ENCODE data around the gene ZNF416. TPM values are rescaled to one million over a fixed set of nuclear protein-coding genes. Genes with fewer than 3 reads are reported as not detected.

The ZNF416 gene
- total RNA-seq (10 to 100 TPM in 1 of 2 donors, 1 to 10 TPM in 1; 7.3 to 10.9 TPM), polyA plus RNA-seq (ENCODE audit: insufficient read length in 2 of 2) (1 to 10 TPM; 6.2 to 7.5 TPM)
- long read RNA-seq, donor 1, result 0 reads
- long read RNA-seq, donor 2, result 0 reads
- long read RNA-seq, donor 3, result 0 reads
- long read RNA-seq, donor 4, partial matches to known transcripts, result 49 of 50 reads
- long read RNA-seq, donor 4, other reads (novel, unspliced or antisense), result 0 of 50 reads

- peak within 1 kb of the TSS; percentile 75 for H3K4me3 ChIP-seq (ENCODE audit: low read depth, low read length)
- H3K27ac ChIP-seq (ENCODE audit: low read depth, low read length), result peak within 1 kb of the TSS; percentile 70
- WGBS (ENCODE audit: insufficient coverage), result under 1% methylated on average over 59 of the region's 62 CpGs
- peaks cover 31% of the 10 kb centered on the region for H3K36me3 ChIP-seq (ENCODE audit: control insufficient read depth, insufficient read depth, low read length)
- H3K4me1 ChIP-seq (ENCODE audit: control insufficient read depth, insufficient read depth, low read length), result peaks cover 16% of the 10 kb centered on the region
- H3K9me3 ChIP-seq (ENCODE audit: control insufficient read depth, insufficient read depth, low read length), result peaks cover 7% of the 10 kb centered on the region
- H3K27me3 ChIP-seq (ENCODE audit: control insufficient read depth, insufficient read depth, low read length), result no peaks in the 10 kb centered on the region
- peak; percentile 95 to 100 (median 99) for DNase-seq (ENCODE audit: low read depth in 4 of 6, low spot score in 6 of 6)
Measured at GRCh38 chr19:57578487-57579205, at the start of gene ZNF416. ZNF416 (minus strand) TSS chr19:57578911; CDS start chr19:57578704, 207 bp downstream.

DNA sequence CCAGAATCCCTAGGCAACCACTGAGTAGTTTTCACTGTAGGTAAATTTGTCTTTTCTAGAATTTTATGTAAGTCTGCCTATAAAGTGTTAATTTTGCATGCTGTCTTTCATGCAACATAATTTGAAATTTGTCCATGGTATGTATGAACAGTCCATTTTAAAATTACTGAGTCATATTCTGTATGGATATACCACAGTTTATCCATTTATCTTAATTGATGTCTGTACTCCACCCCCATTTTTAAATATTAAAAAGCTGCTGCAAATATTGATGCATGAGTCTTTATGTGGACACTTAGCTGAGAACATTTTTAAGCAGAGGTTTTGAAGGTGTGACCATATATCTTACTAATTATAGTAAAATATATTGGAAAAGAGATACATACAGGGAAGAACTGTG is 44.4 kb upstream of the ZNF416 start:
- H3K4me3 ChIP-seq (ENCODE audit: low read depth, low read length), result no peak overlapping the region
- H3K27me3 ChIP-seq (ENCODE audit: control insufficient read depth, insufficient read depth, low read length), result no peaks in the 10 kb centered on the region
- H3K36me3 ChIP-seq (ENCODE audit: control insufficient read depth, insufficient read depth, low read length), result peaks cover 49% of the 10 kb centered on the region
- H3K27ac ChIP-seq (ENCODE audit: low read depth, low read length), result no peak overlapping the region
- no peak for DNase-seq (ENCODE audit: low read depth in 4 of 6, low spot score in 6 of 6)
- H3K9me3 ChIP-seq (ENCODE audit: control insufficient read depth, insufficient read depth, low read length), result peaks cover 12% of the 10 kb centered on the region
- no peaks in the 10 kb centered on the region for H3K4me1 ChIP-seq (ENCODE audit: control insufficient read depth, insufficient read depth, low read length)

DNA sequence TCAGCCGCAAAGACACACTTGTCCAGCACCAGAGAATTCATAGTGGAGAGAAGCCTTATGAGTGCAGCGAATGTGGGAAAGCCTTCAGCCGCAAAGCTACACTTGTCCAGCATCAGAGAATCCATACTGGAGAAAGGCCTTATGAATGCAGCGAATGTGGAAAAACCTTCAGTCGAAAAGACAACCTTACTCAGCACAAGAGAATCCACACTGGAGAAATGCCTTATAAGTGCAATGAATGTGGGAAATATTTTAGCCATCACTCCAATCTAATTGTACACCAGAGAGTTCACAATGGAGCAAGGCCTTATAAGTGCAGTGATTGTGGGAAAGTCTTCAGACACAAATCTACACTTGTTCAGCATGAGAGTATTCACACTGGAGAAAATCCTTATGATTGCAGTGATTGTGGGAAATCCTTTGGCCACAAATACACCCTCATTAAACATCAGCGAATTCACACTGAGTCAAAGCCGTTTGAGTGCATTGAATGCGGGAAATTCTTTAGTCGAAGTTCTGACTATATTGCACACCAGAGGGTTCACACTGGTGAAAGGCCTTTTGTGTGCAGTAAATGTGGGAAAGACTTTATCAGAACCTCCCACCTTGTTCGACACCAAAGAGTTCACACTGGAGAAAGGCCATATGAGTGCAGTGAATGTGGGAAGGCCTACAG is 42.1 kb upstream of the ZNF416 start:
- Histone ChIP-seq H3K27me3 (ENCODE audit: control insufficient read depth, insufficient read depth, low read length) (no peaks in the 10 kb centered on the region), H3K27ac (ENCODE audit: low read depth, low read length) (no peak overlapping the region), H3K36me3 (ENCODE audit: control insufficient read depth, insufficient read depth, low read length) (peaks cover 58% of the 10 kb centered on the region), H3K9me3 (ENCODE audit: control insufficient read depth, insufficient read depth, low read length) (peaks cover 13% of the 10 kb centered on the region), H3K4me1 (ENCODE audit: control insufficient read depth, insufficient read depth, low read length) (peaks cover 2% of the 10 kb centered on the region), H3K4me3 (ENCODE audit: low read depth, low read length) (no peak overlapping the region)
- 97% methylated on average over 3 of the region's 10 CpGs for WGBS (ENCODE audit: insufficient coverage)
- DNase-seq (ENCODE audit: low read depth in 4 of 6, low spot score in 6 of 6), result no peak

DNA sequence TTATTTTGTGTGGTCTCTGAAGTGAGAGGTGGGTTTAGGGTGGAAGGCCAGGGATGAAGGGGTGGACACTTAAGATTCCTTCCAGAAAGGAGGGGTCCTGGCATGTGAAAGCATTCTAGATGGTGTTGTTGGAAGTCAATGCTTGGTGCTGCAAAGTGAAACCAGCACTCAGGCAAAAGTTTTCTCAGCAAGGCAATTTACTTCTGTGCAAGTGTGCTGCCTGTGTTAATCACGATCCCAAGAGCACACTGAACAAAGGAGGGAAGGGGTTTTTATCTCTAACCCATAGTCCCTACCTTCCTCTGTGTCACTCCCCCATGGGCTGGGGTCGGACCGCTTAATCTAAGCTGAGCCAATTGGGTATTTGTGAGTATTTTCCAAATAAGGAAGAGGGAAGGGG is 36.6 kb upstream of the ZNF416 start:
- H3K4me1 ChIP-seq (ENCODE audit: control insufficient read depth, insufficient read depth, low read length), result peaks cover 12% of the 10 kb centered on the region
- DNase-seq (ENCODE audit: low read depth in 4 of 6, low spot score in 6 of 6), result no peak
- peaks cover 6% of the 10 kb centered on the region for H3K9me3 ChIP-seq (ENCODE audit: control insufficient read depth, insufficient read depth, low read length)
- H3K36me3 ChIP-seq (ENCODE audit: control insufficient read depth, insufficient read depth, low read length), result peaks cover 30% of the 10 kb centered on the region
- no peak overlapping the region for H3K27ac ChIP-seq (ENCODE audit: low read depth, low read length)
- WGBS (ENCODE audit: insufficient coverage), result no CpG with 5 or more reads among the region's 3 CpGs
- H3K27me3 ChIP-seq (ENCODE audit: control insufficient read depth, insufficient read depth, low read length), result no peaks in the 10 kb centered on the region
- peak overlapping the region; percentile 87 for H3K4me3 ChIP-seq (ENCODE audit: low read depth, low read length)

- Histone ChIP-seq H3K4me3 (ENCODE audit: low read depth, low read length) (peak within 1 kb of the TSS; percentile 87), H3K27ac (ENCODE audit: low read depth, low read length) (no peak within 1 kb of the TSS), H3K27me3 (ENCODE audit: control insufficient read depth, insufficient read depth, low read length) (no peaks in the 10 kb centered on the region), H3K36me3 (ENCODE audit: control insufficient read depth, insufficient read depth, low read length) (peaks cover 20% of the 10 kb centered on the region), H3K9me3 (ENCODE audit: control insufficient read depth, insufficient read depth, low read length) (peaks cover 1% of the 10 kb centered on the region), H3K4me1 (ENCODE audit: control insufficient read depth, insufficient read depth, low read length) (peaks cover 12% of the 10 kb centered on the region)
- WGBS (ENCODE audit: insufficient coverage), result 1% methylated on average over 64 of the region's 64 CpGs
- peak; percentile 79 to 98 (median 90) for DNase-seq (ENCODE audit: low read depth in 4 of 6, low spot score in 6 of 6)
Measured at GRCh38 chr19:57613941-57614743, 35.4 kb upstream of the ZNF416 start, which contains the start of gene ZNF134. ZNF134 (plus strand) TSS chr19:57614242; CDS start chr19:57619469, 5,227 bp downstream.

- Histone ChIP-seq H3K36me3 (ENCODE audit: control insufficient read depth, insufficient read depth, low read length) (peaks cover 11% of the 10 kb centered on the region), H3K27me3 (ENCODE audit: control insufficient read depth, insufficient read depth, low read length) (no peaks in the 10 kb centered on the region), H3K4me3 (ENCODE audit: low read depth, low read length) (no peak overlapping the region), H3K9me3 (ENCODE audit: control insufficient read depth, insufficient read depth, low read length) (no peaks in the 10 kb centered on the region), H3K27ac (ENCODE audit: low read depth, low read length) (no peak overlapping the region), H3K4me1 (ENCODE audit: control insufficient read depth, insufficient read depth, low read length) (peaks cover 12% of the 10 kb centered on the region)
- DNase-seq (ENCODE audit: low read depth in 4 of 6, low spot score in 6 of 6), result no peak
- 72% methylated on average over 2 of the region's 4 CpGs for WGBS (ENCODE audit: insufficient coverage)
Measured at GRCh38 chr19:57611113-57611512, 32.4 kb upstream of the ZNF416 start.

DNA sequence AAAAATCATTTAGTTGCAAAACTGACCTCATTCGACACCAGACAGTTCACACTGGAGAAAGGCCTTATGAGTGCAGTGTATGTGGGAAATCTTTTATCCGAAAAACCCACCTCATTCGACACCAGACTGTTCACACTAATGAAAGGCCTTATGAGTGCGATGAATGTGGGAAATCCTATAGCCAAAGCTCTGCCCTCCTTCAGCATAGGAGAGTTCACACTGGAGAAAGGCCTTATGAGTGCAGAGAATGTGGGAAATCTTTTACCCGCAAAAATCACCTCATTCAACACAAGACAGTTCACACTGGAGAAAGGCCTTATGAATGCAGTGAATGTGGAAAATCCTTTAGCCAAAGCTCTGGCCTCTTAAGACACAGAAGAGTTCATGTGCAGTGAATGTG is 28.2 kb upstream of the ZNF416 start:
- DNase-seq (ENCODE audit: low read depth in 4 of 6, low spot score in 6 of 6), result no peak
- Histone ChIP-seq H3K27me3 (ENCODE audit: control insufficient read depth, insufficient read depth, low read length) (no peaks in the 10 kb centered on the region), H3K4me3 (ENCODE audit: low read depth, low read length) (no peak overlapping the region), H3K9me3 (ENCODE audit: control insufficient read depth, insufficient read depth, low read length) (no peaks in the 10 kb centered on the region), H3K27ac (ENCODE audit: low read depth, low read length) (no peak overlapping the region), H3K36me3 (ENCODE audit: control insufficient read depth, insufficient read depth, low read length) (peaks cover 14% of the 10 kb centered on the region), H3K4me1 (ENCODE audit: control insufficient read depth, insufficient read depth, low read length) (no peaks in the 10 kb centered on the region)
- no CpG with 5 or more reads among the region's 5 CpGs for WGBS (ENCODE audit: insufficient coverage)

- H3K27ac ChIP-seq (ENCODE audit: low read depth, low read length), result peak within 1 kb of the TSS; percentile 7
- peaks cover 7% of the 10 kb centered on the region for H3K4me1 ChIP-seq (ENCODE audit: control insufficient read depth, insufficient read depth, low read length)
- under 1% methylated on average over 53 of the region's 53 CpGs for WGBS (ENCODE audit: insufficient coverage)
Measured at GRCh38 chr19:57599761-57600383, 21.2 kb upstream of the ZNF416 start, which contains the start of gene ZNF530. ZNF530 (plus strand) TSS chr19:57599885; CDS start chr19:57604346, 4,461 bp downstream.

DNA sequence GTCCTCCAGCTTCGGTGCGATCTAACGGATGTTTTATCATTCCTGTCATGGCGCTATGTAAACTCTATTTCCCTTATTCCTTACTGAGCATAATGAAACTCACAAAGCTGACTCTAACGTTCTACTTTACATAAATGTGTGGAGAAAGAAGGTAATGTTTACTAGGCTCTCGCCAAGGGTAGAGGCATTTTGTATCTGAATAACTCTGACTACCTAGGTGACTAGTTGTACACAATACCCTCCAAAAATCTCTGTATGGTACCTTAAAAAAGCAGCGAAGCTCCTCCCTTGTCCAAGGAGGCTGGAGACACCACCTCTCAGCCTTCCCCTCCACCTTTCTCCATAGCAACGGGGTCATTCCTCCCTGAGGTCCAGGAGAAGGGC is 20.7 kb upstream of the ZNF416 start:
- peak overlapping the region; percentile 84 for H3K4me3 ChIP-seq (ENCODE audit: low read depth, low read length)
- H3K4me1 ChIP-seq (ENCODE audit: control insufficient read depth, insufficient read depth, low read length), result peaks cover 7% of the 10 kb centered on the region
- no peak for DNase-seq (ENCODE audit: low read depth in 4 of 6, low spot score in 6 of 6)
- WGBS (ENCODE audit: insufficient coverage), result 0% methylated on average over 2 of the region's 8 CpGs
- no peaks in the 10 kb centered on the region for H3K9me3 ChIP-seq (ENCODE audit: control insufficient read depth, insufficient read depth, low read length)
- H3K27me3 ChIP-seq (ENCODE audit: control insufficient read depth, insufficient read depth, low read length), result no peaks in the 10 kb centered on the region
- H3K27ac ChIP-seq (ENCODE audit: low read depth, low read length), result peak overlapping the region; percentile 7
- H3K36me3 ChIP-seq (ENCODE audit: control insufficient read depth, insufficient read depth, low read length), result peaks cover 5% of the 10 kb centered on the region

More at GRCh38 chr19:57599761-57600383, 21.2 kb upstream of the ZNF416 start, which contains the start of gene ZNF530:
- Histone ChIP-seq H3K9me3 (ENCODE audit: control insufficient read depth, insufficient read depth, low read length) (no peaks in the 10 kb centered on the region), H3K4me3 (ENCODE audit: low read depth, low read length) (peak within 1 kb of the TSS; percentile 84), H3K36me3 (ENCODE audit: control insufficient read depth, insufficient read depth, low read length) (peaks cover 6% of the 10 kb centered on the region), H3K27me3 (ENCODE audit: control insufficient read depth, insufficient read depth, low read length) (no peaks in the 10 kb centered on the region)
- DNase-seq (ENCODE audit: low read depth in 4 of 6, low spot score in 6 of 6), result peak; percentile 86 to 98 (median 96)
